ENCODE measurements around the gene ATOSA. TPM values are rescaled to one million over a fixed set of nuclear protein-coding genes. Genes with fewer than 3 reads are reported as not detected.

The ATOSA gene
- total RNA-seq, 1 donor from 2014 or later: 16.6 TPM

DNA sequence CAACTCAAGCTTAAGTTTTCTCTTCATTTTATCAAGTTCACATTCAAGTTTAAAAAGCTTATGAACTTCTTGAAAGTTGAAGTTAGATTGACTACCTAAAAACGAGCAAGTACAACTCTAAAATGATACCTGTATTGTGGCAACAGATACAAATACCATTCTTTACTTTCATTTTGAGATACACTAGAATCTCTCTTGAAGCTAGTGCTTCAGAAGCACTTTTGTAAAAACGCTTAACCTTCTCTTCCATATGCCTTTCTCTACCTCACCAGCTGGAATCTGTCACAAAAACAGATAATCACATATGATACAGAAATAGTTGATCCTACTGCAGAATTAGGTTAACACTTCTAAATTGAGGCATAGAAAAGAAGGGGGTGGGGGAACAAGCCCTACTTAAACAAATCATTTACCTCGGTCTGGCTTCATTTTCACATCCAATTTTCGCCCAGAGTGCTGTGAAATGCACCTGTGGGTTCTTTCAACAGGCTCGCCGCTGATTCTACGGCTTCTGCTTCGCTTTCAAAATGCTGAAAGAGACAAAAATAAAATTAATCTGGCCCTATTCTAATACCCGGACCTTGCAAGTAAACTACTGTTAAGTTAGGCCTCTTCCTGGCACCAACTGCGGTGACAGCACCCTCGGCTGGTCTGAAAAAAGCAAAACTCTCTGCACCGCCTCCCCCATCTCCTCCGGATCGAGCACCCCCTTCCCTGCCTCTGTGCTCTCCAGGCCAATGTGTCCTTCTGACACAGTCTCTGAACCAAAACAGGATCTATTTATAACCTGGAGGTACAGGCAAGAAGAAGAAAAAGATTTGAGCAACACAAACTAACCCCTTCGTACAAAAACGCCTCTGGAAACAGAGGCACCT is 1.4 kb downstream of the ATOSA start:
- no peak for FAIRE-seq
- Histone ChIP-seq H3K27me3 (ENCODE audit: control insufficient read depth, insufficient read depth, low read length) (no peaks in the 10 kb centered on the region), H3K36me3 (ENCODE audit: control insufficient read depth, insufficient read depth, low read length) (no peaks in the 10 kb centered on the region), H3K4me3 (ENCODE audit: low read depth, low read length) (peak overlapping the region; percentile 96)
- peak; percentile 57 for DNase-seq (ENCODE audit: low read depth)
- TF ChIP-seq, protein P1, sequence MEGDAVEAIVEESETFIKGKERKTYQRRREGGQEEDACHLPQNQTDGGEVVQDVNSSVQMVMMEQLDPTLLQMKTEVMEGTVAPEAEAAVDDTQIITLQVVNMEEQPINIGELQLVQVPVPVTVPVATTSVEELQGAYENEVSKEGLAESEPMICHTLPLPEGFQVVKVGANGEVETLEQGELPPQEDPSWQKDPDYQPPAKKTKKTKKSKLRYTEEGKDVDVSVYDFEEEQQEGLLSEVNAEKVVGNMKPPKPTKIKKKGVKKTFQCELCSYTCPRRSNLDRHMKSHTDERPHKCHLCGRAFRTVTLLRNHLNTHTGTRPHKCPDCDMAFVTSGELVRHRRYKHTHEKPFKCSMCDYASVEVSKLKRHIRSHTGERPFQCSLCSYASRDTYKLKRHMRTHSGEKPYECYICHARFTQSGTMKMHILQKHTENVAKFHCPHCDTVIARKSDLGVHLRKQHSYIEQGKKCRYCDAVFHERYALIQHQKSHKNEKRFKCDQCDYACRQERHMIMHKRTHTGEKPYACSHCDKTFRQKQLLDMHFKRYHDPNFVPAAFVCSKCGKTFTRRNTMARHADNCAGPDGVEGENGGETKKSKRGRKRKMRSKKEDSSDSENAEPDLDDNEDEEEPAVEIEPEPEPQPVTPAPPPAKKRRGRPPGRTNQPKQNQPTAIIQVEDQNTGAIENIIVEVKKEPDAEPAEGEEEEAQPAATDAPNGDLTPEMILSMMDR (IDR thresholded peaks at IDR 0.05; ENCODE audit: insufficient read depth, low read length, severe bottlenecking): peak; percentile 21

DNA sequence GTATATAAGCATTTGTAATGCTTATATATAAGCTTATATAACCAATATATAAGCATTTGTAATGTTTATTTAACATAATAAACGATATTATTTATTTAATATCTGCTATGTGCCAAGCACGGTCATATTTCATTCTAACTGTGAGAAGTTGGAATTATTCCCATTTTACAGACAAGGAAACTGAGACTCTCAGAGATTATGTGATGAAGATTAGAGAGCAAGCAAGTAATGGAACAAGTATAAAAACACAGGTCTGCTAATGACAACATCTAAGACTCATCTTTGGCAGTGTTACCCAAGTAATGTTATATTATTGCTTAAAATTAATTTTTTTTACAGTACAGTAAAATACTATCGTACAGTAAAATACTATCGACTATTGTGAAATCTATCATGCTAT is 4.4 kb downstream of the ATOSA start:
- FAIRE-seq: no peak
- H3K4me3 ChIP-seq (ENCODE audit: low read depth, low read length): no peak overlapping the region

GRCh38 chr15:52673734-52674133 is 5.5 kb downstream of the ATOSA start:
- DNase-seq (ENCODE audit: low read depth) (no peak), FAIRE-seq (no peak)
- peaks cover 6% of the 10 kb centered on the region for H3K36me3 ChIP-seq (ENCODE audit: control insufficient read depth, insufficient read depth, low read length)
- no peak overlapping the region for H3K4me3 ChIP-seq (ENCODE audit: low read depth, low read length)
- TF ChIP-seq, protein P1 (IDR thresholded peaks at IDR 0.05; ENCODE audit: insufficient read depth, low read length, severe bottlenecking): no peak
- no peaks in the 10 kb centered on the region for H3K27me3 ChIP-seq (ENCODE audit: control insufficient read depth, insufficient read depth, low read length)

More for the DNA sequence above, 4.4 kb downstream of the ATOSA start:
- Histone ChIP-seq H3K36me3 (ENCODE audit: control insufficient read depth, insufficient read depth, low read length) (peaks cover 4% of the 10 kb centered on the region), H3K27me3 (ENCODE audit: control insufficient read depth, insufficient read depth, low read length) (no peaks in the 10 kb centered on the region)
- TF ChIP-seq, protein P1 (IDR thresholded peaks at IDR 0.05; ENCODE audit: insufficient read depth, low read length, severe bottlenecking): no peak
- DNase-seq (ENCODE audit: low read depth): no peak

DNA sequence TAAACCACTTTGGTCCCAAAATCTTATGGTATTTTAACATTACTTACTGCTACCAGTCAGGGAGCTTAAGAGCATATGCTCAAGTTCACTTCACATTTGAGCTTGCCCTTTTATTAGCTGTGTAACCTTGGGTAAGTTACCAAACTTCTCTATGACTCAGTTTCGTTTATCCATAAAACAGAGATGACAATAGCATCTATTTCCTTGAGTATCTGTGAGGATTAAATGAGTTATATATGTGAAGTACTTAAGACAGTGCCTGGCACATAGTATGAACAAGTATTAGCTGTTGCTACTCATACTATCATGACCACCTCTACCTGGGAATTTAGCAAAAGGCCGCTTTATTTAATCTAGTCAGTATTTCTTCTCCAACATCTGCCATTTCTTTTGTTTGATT is 5.9 kb downstream of the ATOSA start:
- Histone ChIP-seq H3K4me3 (ENCODE audit: low read depth, low read length) (no peak overlapping the region), H3K27me3 (ENCODE audit: control insufficient read depth, insufficient read depth, low read length) (no peaks in the 10 kb centered on the region), H3K36me3 (ENCODE audit: control insufficient read depth, insufficient read depth, low read length) (peaks cover 6% of the 10 kb centered on the region)
- FAIRE-seq (no peak), DNase-seq (ENCODE audit: low read depth) (peak; percentile 48)
- TF ChIP-seq, protein P1 (IDR thresholded peaks at IDR 0.05; ENCODE audit: insufficient read depth, low read length, severe bottlenecking): no peak

DNA sequence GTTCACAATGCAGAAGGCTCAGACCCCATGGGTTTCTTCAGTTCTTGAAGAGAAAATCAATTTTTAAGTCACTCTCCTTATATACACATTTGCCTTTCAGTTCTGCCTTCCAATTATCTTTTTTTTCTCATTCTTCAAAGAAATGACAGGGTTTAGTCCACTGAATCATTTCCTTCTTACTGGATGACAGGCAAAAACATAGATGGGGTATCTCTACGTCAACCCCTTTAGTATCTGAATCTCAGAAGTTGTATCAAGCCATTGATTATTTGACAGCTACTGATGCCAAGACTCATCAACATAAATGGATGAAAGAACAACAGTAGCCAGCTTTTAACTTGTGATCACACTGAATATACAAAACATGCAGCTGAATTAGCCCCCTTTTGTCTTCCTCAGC is 6.5 kb downstream of the ATOSA start:
- Histone ChIP-seq H3K4me3 (ENCODE audit: low read depth, low read length) (no peak overlapping the region), H3K27me3 (ENCODE audit: control insufficient read depth, insufficient read depth, low read length) (no peaks in the 10 kb centered on the region), H3K36me3 (ENCODE audit: control insufficient read depth, insufficient read depth, low read length) (peaks cover 6% of the 10 kb centered on the region)
- TF ChIP-seq, protein P1 (IDR thresholded peaks at IDR 0.05; ENCODE audit: insufficient read depth, low read length, severe bottlenecking): no peak
- DNase-seq (ENCODE audit: low read depth) (no peak), FAIRE-seq (no peak)
